ENCODE measurements around the gene CERS6.

- TF ChIP-seq CTCF (IDR thresholded peaks at IDR 0.05) (no peak), POLR2A (IDR thresholded peaks at IDR 0.05) (no peak)
These were observed 19.6 kb downstream of the CERS6 start for GRCh38 chr2:168475636-168476035.

Measured in thyroid gland (tissue), 4 donors.